Measurements from ENCODE around the gene PTPRD. TPM values are rescaled to one million over a fixed set of nuclear protein-coding genes. Genes with fewer than 3 reads are reported as not detected.

PTPRD gene
- total RNA-seq, 1 donor from 2014 or later = 30.8 TPM

DNA sequence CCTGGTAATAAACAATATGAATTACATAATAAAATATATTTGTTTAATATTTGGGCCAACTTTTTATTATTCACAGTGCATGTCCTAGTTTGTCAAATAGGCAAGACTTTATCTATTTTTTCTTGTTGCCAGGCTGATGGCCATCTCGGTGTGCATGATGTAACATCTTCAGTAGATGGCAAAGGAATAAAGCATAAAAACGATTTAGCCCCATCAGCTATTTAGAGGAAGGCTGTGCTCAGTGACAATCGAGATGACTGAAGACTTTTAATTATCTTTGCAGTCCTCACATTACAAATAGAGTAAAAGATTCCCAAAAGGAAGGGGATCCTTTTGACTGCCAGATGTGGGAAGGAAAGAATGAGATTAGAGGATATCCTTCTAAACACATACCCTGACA is 358.5 kb downstream of the PTPRD start:
- H3K27ac ChIP-seq = no peak overlapping the region
- no peak for DNase-seq
- no peaks in the 10 kb centered on the region for H3K4me1 ChIP-seq
- no peaks in the 10 kb centered on the region for H3K36me3 ChIP-seq
- no peaks in the 10 kb centered on the region for H3K27me3 ChIP-seq
- no peak for TF ChIP-seq CTCF (IDR thresholded peaks at IDR 0.05)
- no peak overlapping the region for H3K4me3 ChIP-seq
- H3K9me3 ChIP-seq = no peaks in the 10 kb centered on the region
- intact Hi-C loops (cut with DNase I) = no loop called here
- ATAC-seq = no peak

GRCh38 chr9:10253341-10253740 is 359.5 kb downstream of the PTPRD start:
- H3K27ac ChIP-seq = no peak overlapping the region
- no peaks in the 10 kb centered on the region for H3K9me3 ChIP-seq
- no peaks in the 10 kb centered on the region for H3K27me3 ChIP-seq
- H3K4me1 ChIP-seq = no peaks in the 10 kb centered on the region
- DNase-seq (no peak), ATAC-seq (no peak)
- TF ChIP-seq CTCF (IDR thresholded peaks at IDR 0.05) = no peak
- H3K36me3 ChIP-seq = no peaks in the 10 kb centered on the region
- H3K4me3 ChIP-seq = no peak overlapping the region
- intact Hi-C loops (cut with DNase I) = no loop called here

DNA sequence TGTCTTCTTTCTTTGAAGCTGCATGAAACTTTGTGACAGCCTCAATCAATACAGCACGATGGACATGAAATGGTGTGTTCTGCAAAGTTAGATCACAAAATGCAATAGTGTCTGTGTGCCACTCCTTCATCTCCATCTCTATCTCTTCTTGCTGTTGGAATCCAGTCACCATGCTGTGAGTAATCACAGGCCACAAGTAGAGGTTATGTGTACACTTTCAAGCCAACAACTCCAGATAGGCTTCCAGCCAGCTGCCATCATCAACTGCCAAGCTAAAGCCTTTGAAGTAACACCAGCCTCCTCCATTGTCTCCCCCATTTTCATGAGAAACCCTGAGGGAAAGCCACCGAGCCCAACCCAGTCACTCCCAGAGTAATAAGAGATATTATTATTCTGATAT is 360.6 kb downstream of the PTPRD start:
- no peaks in the 10 kb centered on the region for H3K4me1 ChIP-seq
- intact Hi-C loops (cut with DNase I) = no loop called here
- H3K27ac ChIP-seq = no peak overlapping the region
- H3K4me3 ChIP-seq = no peak overlapping the region
- H3K27me3 ChIP-seq = no peaks in the 10 kb centered on the region
- no peaks in the 10 kb centered on the region for H3K9me3 ChIP-seq
- ATAC-seq = no peak
- DNase-seq = no peak
- TF ChIP-seq CTCF (IDR thresholded peaks at IDR 0.05) = no peak
- H3K36me3 ChIP-seq = no peaks in the 10 kb centered on the region

DNA sequence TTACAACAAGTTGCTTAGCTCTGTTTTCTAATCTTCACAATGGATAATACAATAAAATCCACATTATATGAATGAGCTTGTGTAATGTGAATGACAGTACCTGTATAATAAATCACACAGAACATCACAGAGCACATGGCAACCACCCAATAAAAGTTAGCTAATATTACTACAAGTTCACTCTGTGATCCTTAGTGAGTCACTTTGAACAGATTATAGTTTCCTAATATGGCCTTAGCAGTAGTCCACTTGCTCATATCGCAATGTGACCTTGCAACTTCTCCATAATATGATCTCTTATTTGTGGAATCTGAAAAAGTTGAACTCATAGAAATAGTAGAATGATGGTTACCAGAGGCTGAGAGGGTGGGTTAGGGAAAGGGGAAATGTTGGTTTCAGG is 361.3 kb downstream of the PTPRD start:
- Histone ChIP-seq H3K9me3 (no peaks in the 10 kb centered on the region), H3K27ac (no peak overlapping the region), H3K27me3 (no peaks in the 10 kb centered on the region), H3K36me3 (no peaks in the 10 kb centered on the region), H3K4me1 (no peaks in the 10 kb centered on the region), H3K4me3 (no peak overlapping the region)
- ATAC-seq (no peak), DNase-seq (no peak)
- TF ChIP-seq CTCF (IDR thresholded peaks at IDR 0.05) = no peak
- intact Hi-C loops (cut with DNase I) = no loop called here

GRCh38 chr9:10250219-10250618 is 362.6 kb downstream of the PTPRD start:
- DNase-seq = no peak
- no peak overlapping the region for H3K27ac ChIP-seq
- no peaks in the 10 kb centered on the region for H3K36me3 ChIP-seq
- no peaks in the 10 kb centered on the region for H3K27me3 ChIP-seq
- no peaks in the 10 kb centered on the region for H3K4me1 ChIP-seq
- no peak overlapping the region for H3K4me3 ChIP-seq
- no peak for TF ChIP-seq CTCF (IDR thresholded peaks at IDR 0.05)
- no peaks in the 10 kb centered on the region for H3K9me3 ChIP-seq
- intact Hi-C loops (cut with DNase I) = no loop called here
- no peak for ATAC-seq

GRCh38 chr9:10248890-10249289 is 363.9 kb downstream of the PTPRD start:
- H3K27me3 ChIP-seq = no peaks in the 10 kb centered on the region
- DNase-seq = no peak
- intact Hi-C loops (cut with DNase I) = no loop called here
- no peak overlapping the region for H3K4me3 ChIP-seq
- H3K4me1 ChIP-seq = no peaks in the 10 kb centered on the region
- H3K27ac ChIP-seq = no peak overlapping the region
- no peaks in the 10 kb centered on the region for H3K9me3 ChIP-seq
- no peak for TF ChIP-seq CTCF (IDR thresholded peaks at IDR 0.05)
- H3K36me3 ChIP-seq = no peaks in the 10 kb centered on the region
- ATAC-seq = no peak
